IMR-90 (cell line): Measurements from ENCODE around the gene CREB5. TPM values are rescaled to one million over a fixed set of nuclear protein-coding genes. Genes with fewer than 3 reads are reported as not detected.

Source experiments
- ATAC-seq: fragments of 200-7000 bp; cut with Tn5 transposase; 2 replicates; pipeline ENCODE4 v1.9.1; 2020; ENCODE audit warnings: low read depth, mild to moderate bottlenecking, moderate library complexity
- BruUV-seq: library from RNA; stranded (reverse); fragments of 400-500 nt; replicated peaks from 2 replicates; lab custom pipeline; 2021; lab: Mats Ljungman, UMichigan
- CTCF ChIA-PET: fragments of 300-600 bp; formaldehyde crosslinking; extraction: SDS; loops from one replicate; lab custom pipeline; 2021; ENCODE audit warnings: antibody characterized with exemption; lab: Yijun Ruan, JAX
- POLR2A ChIA-PET: fragments of 300-600 bp; sonication (Branson Sonifier 250); formaldehyde crosslinking; loops from one replicate; lab custom pipeline; 2022; ENCODE audit warnings: antibody characterized with exemption; ENCODE audit not compliant: unreplicated experiment; lab: Charles Lee
- DNase-seq: peaks from one replicate; pipeline ENCODE4 v3.0.0; 2013
- H2AFZ ChIP-seq: replicated peaks from 2 replicates; pipeline ENCODE3; 2013; ENCODE audit warnings: low read length, mild to moderate bottlenecking; ENCODE audit not compliant: poor library complexity
- H2AK5ac ChIP-seq: 2 replicates; pipeline ENCODE4 v1.6.1; 2013; ENCODE audit warnings: low read depth, low read length, inconsistent platforms
- H2AK9ac ChIP-seq: replicated peaks from 2 replicates; pipeline ENCODE3; 2013; ENCODE audit warnings: mild to moderate bottlenecking, low read depth, low read length, moderate library complexity; ENCODE audit not compliant: poor library complexity
- H2BK120ac ChIP-seq: 2 replicates; pipeline ENCODE4 v1.6.1; 2013; ENCODE audit warnings: low read depth, low read length, inconsistent platforms
- H2BK15ac ChIP-seq: 3 replicates; pipeline ENCODE4 v1.6.1; 2013; ENCODE audit warnings: low read depth, low read length, inconsistent platforms
- H2BK20ac ChIP-seq: 2 replicates; pipeline ENCODE4 v1.6.1; 2013; ENCODE audit warnings: low read depth, mild to moderate bottlenecking, inconsistent platforms, low read length, moderate library complexity
- H2BK5ac ChIP-seq: 2 replicates; pipeline ENCODE4 v1.6.1; 2013; ENCODE audit warnings: mild to moderate bottlenecking, low read depth, low read length, inconsistent platforms; ENCODE audit not compliant: poor library complexity, severe bottlenecking
- H3K14ac ChIP-seq: replicated peaks from 2 replicates; pipeline ENCODE4 v1.6.1; 2013; ENCODE audit warnings: low read depth, low read length, inconsistent platforms
- H3K18ac ChIP-seq: 2 replicates; pipeline ENCODE4 v1.6.1; 2013; ENCODE audit warnings: low read depth, low read length, control low read depth
- H3K23ac ChIP-seq: 2 replicates; pipeline ENCODE4 v1.6.1; 2013; ENCODE audit warnings: low read depth, low read length, inconsistent platforms
- H3K27ac ChIP-seq: 2 replicates; pipeline ENCODE4 v1.5.1; 2013; ENCODE audit warnings: mild to moderate bottlenecking, control low read depth, low read length; ENCODE audit not compliant: insufficient read depth
- H3K27me3 ChIP-seq: 2 replicates; pipeline ENCODE4 v1.6.1; 2013; ENCODE audit warnings: low read length; ENCODE audit not compliant: control insufficient read depth, insufficient read depth
- H3K36me3 ChIP-seq: 2 replicates; pipeline ENCODE4 v1.6.1; 2013; ENCODE audit warnings: low read length, mixed read lengths; ENCODE audit not compliant: control insufficient read depth, insufficient read depth
- H3K4ac ChIP-seq: 2 replicates; pipeline ENCODE4 v1.6.1; 2013; ENCODE audit warnings: low read depth, low read length, inconsistent platforms
- H3K4me1 ChIP-seq: 2 replicates; pipeline ENCODE4 v1.6.1; 2013; ENCODE audit warnings: low read length, mixed read lengths; ENCODE audit not compliant: control insufficient read depth, insufficient read depth
- H3K4me2 ChIP-seq: 2 replicates; pipeline ENCODE4 v1.6.1; 2013; ENCODE audit warnings: low read depth, mild to moderate bottlenecking, control low read depth, low read length, moderate library complexity
- H3K4me3 ChIP-seq: 2 replicates; pipeline ENCODE4 v1.5.1; 2013; ENCODE audit warnings: low read depth, mild to moderate bottlenecking, control low read depth, low read length, moderate library complexity; ENCODE audit not compliant: insufficient read depth
- H3K56ac ChIP-seq: 2 replicates; pipeline ENCODE4 v1.6.1; 2013; ENCODE audit warnings: low read length, inconsistent platforms; ENCODE audit not compliant: insufficient read depth; ENCODE audit errors: extremely low read depth
- H3K79me1 ChIP-seq, 2 experiments: 2 replicates each; pipeline ENCODE4 v1.6.1; 2013; ENCODE audit warnings: low read length in 2 of 2, inconsistent platforms in 1 of 2, low read depth in 1 of 2
- H3K9ac ChIP-seq: 2 replicates; pipeline ENCODE4 v1.6.1; 2013; ENCODE audit warnings: low read depth, low read length, control low read depth
- H3K9me1 ChIP-seq: 2 replicates; pipeline ENCODE4 v1.6.1; 2013; ENCODE audit warnings: low read length, inconsistent platforms; ENCODE audit not compliant: insufficient read depth
- H3K9me3 ChIP-seq: 2 replicates; pipeline ENCODE4 v1.6.1; 2013; ENCODE audit warnings: low read length; ENCODE audit not compliant: control insufficient read depth, insufficient read depth
- H4K20me1 ChIP-seq: 2 replicates; pipeline ENCODE4 v1.6.1; 2013; ENCODE audit warnings: low read length, inconsistent platforms; ENCODE audit not compliant: insufficient read depth
- H4K5ac ChIP-seq: 2 replicates; pipeline ENCODE4 v1.6.1; 2013; ENCODE audit warnings: mild to moderate bottlenecking, low read depth, low read length, control low read depth
- H4K8ac ChIP-seq, 2 experiments: 2 replicates each; pipeline ENCODE4 v1.6.1; 2013; ENCODE audit warnings: low read depth in 2 of 2, low read length in 2 of 2, control low read depth in 1 of 2, inconsistent platforms in 1 of 2
- H4K91ac ChIP-seq: 2 replicates; pipeline ENCODE4 v1.6.1; 2013; ENCODE audit warnings: low read depth, low read length, inconsistent platforms; ENCODE audit not compliant: insufficient read depth
- CTCF ChIP-seq: conservative IDR thresholded peaks from 2 replicates; pipeline ENCODE4 v1.5.1; 2012; ENCODE audit warnings: mild to moderate bottlenecking, low read depth, low read length, improper control_type of control experiment
- MAFK ChIP-seq: IDR thresholded peaks from 2 replicates; pipeline ENCODE4 v1.6.1; 2012; ENCODE audit warnings: low read depth, low read length, improper control_type of control experiment
- NFE2L2 ChIP-seq: fragments of 150-350 bp; IDR thresholded peaks from 2 replicates; pipeline ENCODE4 v1.6.1; 2016; ENCODE audit warnings: low read depth, mild to moderate bottlenecking, low read length
- RFX5 ChIP-seq: IDR thresholded peaks from 2 replicates; pipeline ENCODE4 v1.8.0; 2012; ENCODE audit warnings: low read depth, mild to moderate bottlenecking, low read length, moderate library complexity
- USF2 ChIP-seq: fragments of 150-350 bp; IDR thresholded peaks from 2 replicates; pipeline ENCODE4 v1.6.1; 2017; ENCODE audit warnings: mild to moderate bottlenecking, antibody characterized with exemption, low read length, low read depth
- WGBS, 2 experiments: methylation state at CpG; one replicate each; pipeline versions ENCODE4 v1.1.5 to v1.1.7; 2013; ENCODE audit warnings: missing lambda C conversion rate in 2 of 2; ENCODE audit not compliant: insufficient read length in 1 of 2; ENCODE audit errors: extremely low coverage in 2 of 2; 5-methylcytosine and 5-hydroxymethylcytosine counted together
- dilution Hi-C: fragments of 300-500 bp; cut with HindIII; formaldehyde crosslinking; loops from one replicate; pipeline ENCODE4 v1.14.3; 2018; ENCODE audit warnings: low sequenced_read_pairs; ENCODE audit not compliant: unreplicated experiment
- in situ Hi-C: fragments of 300-500 bp; cut with MboI; formaldehyde crosslinking; loops from 3 replicates; pipeline ENCODE4 v1.14.3; 2019; ENCODE audit warnings: low sequenced_read_pairs, inconsistent platforms, mixed read lengths
- intact Hi-C: fragments of 100-400 bp; cut with micrococcal nuclease; formaldehyde crosslinking; loops from 2 replicates; pipeline ENCODE4 v1.10.0; 2022
- polyA plus RNA-seq, 3 experiments: library from polyadenylated mRNA; depleted of rRNA; stranded (reverse); fragments of >200 nt; gene quantifications; 2 replicates each; pipeline ENCODE4 v1.2.3, GENCODE V29; 2012; ENCODE audit warnings: low replicate concordance in 1 of 3
- total RNA-seq: library from RNA; depleted of rRNA; stranded (reverse); fragments of >200 nt; gene quantifications from 2 replicates; pipeline ENCODE4 v1.2.3, GENCODE V29; 2012

CREB5 gene
- total and polyA plus RNA-seq, 2 of the 4 experiments (the other 2 are of a cell fraction), result 7.3 to 13.1 TPM

GRCh38 chr7:28382144-28382543, 30.2 kb upstream of the CREB5 start:
- Histone ChIP-seq H4K8ac (no peak overlapping the region), H3K9me3 (no peaks in the 10 kb centered on the region), H3K27me3 (peaks cover 5% of the 10 kb centered on the region; the same call in 1 of the 2 replicates), H3K18ac (no peak overlapping the region; the same call in 1 of the 2 replicates), H3K79me1 (no peaks in the 10 kb centered on the region), H2AK5ac (no peak overlapping the region), H3K4me3 (no peak overlapping the region), H2BK15ac (no peak overlapping the region), H2BK120ac (no peak overlapping the region), H3K4ac (no peak overlapping the region), H3K36me3 (no peaks in the 10 kb centered on the region), H2AK9ac (no peak overlapping the region), H2BK20ac (no peak overlapping the region), H3K23ac (no peak overlapping the region), H3K9ac (no peak overlapping the region), H3K4me1 (peaks cover 4% of the 10 kb centered on the region; the same call in 1 of the 2 replicates), H4K91ac (no peak overlapping the region), H3K9me1 (no peaks in the 10 kb centered on the region; the same call in 1 of the 2 replicates), H4K20me1 (no peaks in the 10 kb centered on the region), H3K56ac (no peak overlapping the region), H3K4me2 (no peak overlapping the region), H3K14ac (no peak overlapping the region), H2BK5ac (no peak overlapping the region), H2AFZ (no peak overlapping the region), H4K5ac (no peak overlapping the region), H3K27ac (no peak overlapping the region)
- intact Hi-C loops (loop anchor here (10.0 kb wide), 1 partner anchor 1023 kb away; no protein-coding TSS in a partner anchor), dilution Hi-C loops (no loop called here), in situ Hi-C loops (loop anchor here (25.0 kb wide), 1 partner anchor 730 kb away; no protein-coding TSS in a partner anchor)
- TF ChIP-seq RFX5 (no peak), CTCF (no peak), MAFK (no peak), NFE2L2 (no peak), USF2 (no peak)
- ChIA-PET CTCF (no interaction called here), POLR2A (no interaction called here)
- no TSS peak for BruUV-seq
- DNase-seq (no peak), ATAC-seq (no peak)
- WGBS, 2 experiments, result no CpG with 5 or more reads among the region's 5 CpGs
